Kidney (tissue), 14 donors: ENCODE measurements around the gene DGKG. TPM values are rescaled to one million over a fixed set of nuclear protein-coding genes. Genes with fewer than 3 reads are reported as not detected.

Experiments used
- DNase-seq, 5 donors: peaks; one replicate each; pipeline ENCODE4 v3.0.0-alpha.2; 2013 to 2020
- FAIRE-seq: peaks from 2 replicates; lab custom pipeline; 2012; peaks lifted over from hg19 to GRCh38; lab: Jason Lieb, UNC
- H3K27ac ChIP-seq, 2 donors: one replicate each; pipeline ENCODE4 v1.7.0; 2013; ENCODE audit warnings: low read depth in 2 of 2, low read length in 2 of 2, inconsistent platforms in 1 of 2
- H3K27me3 ChIP-seq: one replicate; pipeline ENCODE4 v1.7.1; 2013; ENCODE audit warnings: low read length, inconsistent platforms; ENCODE audit not compliant: control insufficient read depth, insufficient read depth
- H3K36me3 ChIP-seq, 3 donors: one replicate each; pipeline versions ENCODE4 v1.7.0 to v1.7.1; 2013; ENCODE audit warnings: low read length in 3 of 3, control low read depth in 1 of 3, inconsistent platforms in 1 of 3; ENCODE audit not compliant: insufficient read depth in 3 of 3, control insufficient read depth in 2 of 3
- H3K4me1 ChIP-seq, 3 donors: one replicate each; pipeline versions ENCODE4 v1.7.0 to v1.7.1; 2013; ENCODE audit warnings: low read length in 3 of 3, inconsistent platforms in 1 of 3, low read depth in 1 of 3; ENCODE audit not compliant: control insufficient read depth in 2 of 3, insufficient read depth in 2 of 3
- H3K4me3 ChIP-seq, 3 donors: one replicate each; pipeline versions ENCODE4 v1.7.0 to v1.8.1; 2013; ENCODE audit warnings: low read length in 3 of 3, control low read depth in 1 of 3, inconsistent platforms in 1 of 3
- H3K9ac ChIP-seq, 3 donors: one replicate each; pipeline versions ENCODE4 v1.7.0 to v1.7.1; 2013; ENCODE audit warnings: low read length in 3 of 3, control low read depth in 1 of 3, inconsistent platforms in 1 of 3
- H3K9me3 ChIP-seq, 3 donors: one replicate each; pipeline versions ENCODE4 v1.7.0 to v1.7.1; 2013; ENCODE audit warnings: low read length in 3 of 3, control low read depth in 1 of 3, inconsistent platforms in 1 of 3; ENCODE audit not compliant: control insufficient read depth in 2 of 3, insufficient read depth in 1 of 3
- intact Hi-C: fragments of 100-400 bp; cut with DNase I; formaldehyde crosslinking; loops from one replicate; pipeline ENCODE4 v1.11.1; 2022
- polyA plus RNA-seq: library from polyadenylated mRNA; stranded (reverse); fragments of 350-450 nt; fragmentation: Illumina TruSeq; extraction: RNeasy Lipid Tissue Mini Kit (QIAGEN cat#74804); gene quantifications from one replicate; pipeline ENCODE4 v1.2.3, GENCODE V29; 2014; ENCODE audit warnings: low read depth, low replicate concordance; ENCODE audit not compliant: insufficient read depth
- total RNA-seq: library from RNA; stranded (reverse); fragmentation: NEBNext Ultra II Directional; extraction: Animal tissue kit (Norgen Biotek cat#: 25700); gene quantifications from one replicate; pipeline ENCODE4 v1.2.1, GENCODE V29; 2021
- TF ChIP-seq, protein P1 (sequence below): IDR thresholded peaks from 3 replicates; pipeline ENCODE4 v1.5.1; 2012; ENCODE audit warnings: mild to moderate bottlenecking, moderate library complexity, borderline replicate concordance; ENCODE audit not compliant: insufficient read depth; ENCODE audit errors: extremely low read depth
- donor health status: control.
- donor health status: control.
- donor health status: control.
- donor health status: control.
- donor health status: control.
- donor health status: DM: yes; HTN: yes; CAD: no.
- donor health status: Normal renal cell carcinoma (clear cell type).

The DGKG gene
- total and polyA plus RNA-seq, 2 donors from 2014 or later = 0.95 to 11.4 TPM

DNA sequence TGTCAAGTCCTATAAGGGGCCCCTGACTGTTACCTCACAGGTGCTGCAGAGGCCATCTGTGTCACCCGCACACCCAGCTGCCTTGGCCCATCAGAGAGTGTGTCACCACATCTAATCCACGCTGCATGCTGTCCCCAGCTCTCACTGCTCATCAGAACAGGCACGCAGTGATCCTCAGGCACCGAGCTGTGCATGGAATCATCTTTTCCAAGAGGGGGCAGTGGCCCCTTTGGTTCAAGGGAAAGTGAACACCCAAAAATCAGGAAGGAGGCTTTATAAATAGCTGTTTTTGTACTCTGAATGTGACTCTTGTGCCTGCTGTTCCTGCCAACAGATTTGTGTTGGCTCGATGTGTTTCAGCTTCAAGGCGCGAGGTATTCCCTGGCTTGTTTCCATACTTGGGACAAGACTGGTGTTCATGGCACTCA is 142.8 kb downstream of the DGKG start:
- Histone ChIP-seq H3K4me1 (no peaks in the 10 kb centered on the region), H3K4me3 (no peak overlapping the region), H3K27ac (no peak overlapping the region), H3K9ac (no peak overlapping the region), H3K36me3 (no peaks in the 10 kb centered on the region), H3K27me3 (no peaks in the 10 kb centered on the region), H3K9me3 (no peaks in the 10 kb centered on the region)
- DNase-seq (no peak), FAIRE-seq (no peak)
- intact Hi-C loops = no loop called here
- TF ChIP-seq, protein P1, sequence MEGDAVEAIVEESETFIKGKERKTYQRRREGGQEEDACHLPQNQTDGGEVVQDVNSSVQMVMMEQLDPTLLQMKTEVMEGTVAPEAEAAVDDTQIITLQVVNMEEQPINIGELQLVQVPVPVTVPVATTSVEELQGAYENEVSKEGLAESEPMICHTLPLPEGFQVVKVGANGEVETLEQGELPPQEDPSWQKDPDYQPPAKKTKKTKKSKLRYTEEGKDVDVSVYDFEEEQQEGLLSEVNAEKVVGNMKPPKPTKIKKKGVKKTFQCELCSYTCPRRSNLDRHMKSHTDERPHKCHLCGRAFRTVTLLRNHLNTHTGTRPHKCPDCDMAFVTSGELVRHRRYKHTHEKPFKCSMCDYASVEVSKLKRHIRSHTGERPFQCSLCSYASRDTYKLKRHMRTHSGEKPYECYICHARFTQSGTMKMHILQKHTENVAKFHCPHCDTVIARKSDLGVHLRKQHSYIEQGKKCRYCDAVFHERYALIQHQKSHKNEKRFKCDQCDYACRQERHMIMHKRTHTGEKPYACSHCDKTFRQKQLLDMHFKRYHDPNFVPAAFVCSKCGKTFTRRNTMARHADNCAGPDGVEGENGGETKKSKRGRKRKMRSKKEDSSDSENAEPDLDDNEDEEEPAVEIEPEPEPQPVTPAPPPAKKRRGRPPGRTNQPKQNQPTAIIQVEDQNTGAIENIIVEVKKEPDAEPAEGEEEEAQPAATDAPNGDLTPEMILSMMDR = no peak

DNA sequence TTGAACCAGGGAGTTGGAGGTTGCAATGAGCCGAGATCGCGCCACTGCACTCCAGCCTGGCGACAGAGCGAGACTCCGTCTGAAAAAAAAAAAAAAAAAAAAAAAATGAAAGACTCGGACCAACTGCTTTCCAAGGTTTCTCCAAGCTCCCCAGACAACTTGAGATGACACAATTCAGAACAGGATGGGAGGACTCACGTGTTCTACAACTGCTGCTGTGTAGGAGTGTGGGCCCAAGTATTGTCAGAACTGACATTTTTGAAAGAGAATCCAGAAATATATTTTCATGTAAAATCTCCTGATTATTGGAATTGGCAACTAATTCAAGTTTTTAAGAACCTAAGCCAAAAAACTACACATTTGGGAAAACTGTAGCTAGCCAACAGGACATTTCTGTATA is 143.6 kb downstream of the DGKG start:
- H3K9me3 ChIP-seq = no peaks in the 10 kb centered on the region
- no peak overlapping the region for H3K27ac ChIP-seq
- no peaks in the 10 kb centered on the region for H3K4me1 ChIP-seq
- DNase-seq (no peak), FAIRE-seq (no peak)
- no peaks in the 10 kb centered on the region for H3K36me3 ChIP-seq
- TF ChIP-seq, protein P1 = no peak
- intact Hi-C loops = no loop called here
- no peaks in the 10 kb centered on the region for H3K27me3 ChIP-seq
- no peak overlapping the region for H3K4me3 ChIP-seq
- no peak overlapping the region for H3K9ac ChIP-seq

DNA sequence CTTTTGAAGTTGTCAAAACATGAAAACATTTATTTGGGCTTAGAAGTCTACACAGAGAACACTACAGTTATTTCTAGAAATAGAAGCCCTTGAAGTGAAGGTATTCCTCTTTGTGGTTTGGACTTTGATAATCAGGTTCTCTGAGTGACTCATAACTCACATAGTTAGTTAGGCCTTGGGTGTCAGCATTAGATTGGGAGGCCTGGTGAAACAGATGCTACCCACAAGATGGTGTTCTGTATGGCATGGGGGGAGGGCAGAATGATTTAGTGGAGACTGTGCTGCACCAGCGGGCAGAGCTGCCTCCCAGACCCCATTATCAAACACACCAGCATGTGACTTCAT is 144.2 kb downstream of the DGKG start:
- no peaks in the 10 kb centered on the region for H3K4me1 ChIP-seq
- H3K4me3 ChIP-seq = no peak overlapping the region
- no peak overlapping the region for H3K27ac ChIP-seq
- TF ChIP-seq, protein P1 = no peak
- intact Hi-C loops = no loop called here
- no peaks in the 10 kb centered on the region for H3K27me3 ChIP-seq
- no peaks in the 10 kb centered on the region for H3K9me3 ChIP-seq
- FAIRE-seq (no peak), DNase-seq (no peak)
- H3K36me3 ChIP-seq = no peaks in the 10 kb centered on the region
- H3K9ac ChIP-seq = no peak overlapping the region
